SU-DHL-6 (cell line): Measurements from ENCODE around the gene POLR2I.

Experiments used
- H2AFZ ChIP-seq: fragments of 200-600 bp; sonication (generic); 2 replicates; pipeline ENCODE4 v1.6.1; 2014; ENCODE audit warnings: low read depth, mild to moderate bottlenecking, moderate library complexity, mixed read lengths, antibody characterized with exemption, low read length; ENCODE audit not compliant: severe bottlenecking
- H3F3A ChIP-seq: fragments of 200-600 bp; shearing (Covaris generic); 2 replicates; pipeline ENCODE4 v1.6.0; 2016; ENCODE audit warnings: antibody characterized with exemption, mild to moderate bottlenecking; ENCODE audit not compliant: insufficient read depth
- H3K27ac ChIP-seq: fragments of 200-600 bp; sonication (generic); 2 replicates; pipeline ENCODE4 v1.5.1; 2016; ENCODE audit warnings: low read depth, mild to moderate bottlenecking, low read length, moderate library complexity, mixed read lengths
- H3K27me3 ChIP-seq: fragments of 200-600 bp; sonication (generic), shearing (Covaris generic); 2 replicates; pipeline ENCODE4 v1.6.0; 2014; ENCODE audit warnings: mild to moderate bottlenecking, low read length
- H3K36me3 ChIP-seq: fragments of 200-600 bp; sonication (generic); 2 replicates; pipeline ENCODE4 v1.6.1; 2014; ENCODE audit warnings: mild to moderate bottlenecking, low read length, mixed read lengths
- H3K4me2 ChIP-seq: fragments of 300-600, 200-600 bp; shearing (Covaris generic), sonication (generic); 2 replicates; pipeline ENCODE4 v1.6.0; 2014; ENCODE audit warnings: low read length, low read depth, mild to moderate bottlenecking; ENCODE audit not compliant: poor library complexity, severe bottlenecking
- H3K4me3 ChIP-seq: fragments of 200-600 bp; sonication (generic); 2 replicates; pipeline ENCODE4 v1.5.1; 2014; ENCODE audit warnings: antibody characterized with exemption, low read length, mild to moderate bottlenecking, mixed read lengths; ENCODE audit not compliant: insufficient read depth, poor library complexity, severe bottlenecking
- H3K79me2 ChIP-seq: fragments of 200-600 bp; sonication (generic); 2 replicates; pipeline ENCODE4 v1.6.1; 2014; ENCODE audit warnings: mild to moderate bottlenecking, low read length, moderate library complexity; ENCODE audit not compliant: insufficient read depth
- H3K9ac ChIP-seq: fragments of 200-600 bp; sonication (generic); 2 replicates; pipeline ENCODE4 v1.7.0; 2014; ENCODE audit warnings: mild to moderate bottlenecking, low read length
- H3K9me2 ChIP-seq: fragments of 200-600 bp; sonication (generic); replicated peaks from 2 replicates; pipeline ENCODE4 v1.6.1; 2014; ENCODE audit warnings: low read length; ENCODE audit not compliant: insufficient read depth
- H3K9me3 ChIP-seq: fragments of 200-600 bp; sonication (generic); 2 replicates; pipeline ENCODE4 v1.6.1; 2014; ENCODE audit warnings: low read length, mixed read lengths; ENCODE audit not compliant: insufficient read depth
- H4K20me1 ChIP-seq: fragments of 200-600 bp; sonication (generic); 2 replicates; pipeline ENCODE4 v1.6.1; 2014; ENCODE audit warnings: low read depth, mild to moderate bottlenecking, antibody characterized with exemption, low read length, moderate library complexity, mixed read lengths
- EZH2phosphoT487 ChIP-seq: fragments of 200-600 bp; sonication (generic), shearing (Covaris generic); conservative IDR thresholded peaks from 2 replicates; pipeline ENCODE4 v1.6.1; 2018; ENCODE audit warnings: mild to moderate bottlenecking, antibody characterized with exemption, low read length, moderate library complexity, mixed read lengths
- TF ChIP-seq, protein P1 (sequence below): fragments of 200-600 bp; sonication (generic); IDR thresholded peaks from one replicate; pipeline ENCODE4 v1.5.1; 2017; ENCODE audit warnings: antibody characterized with exemption, mild to moderate bottlenecking, low read length, moderate library complexity; ENCODE audit not compliant: insufficient read depth, poor library complexity, severe bottlenecking

The POLR2I gene

DNA sequence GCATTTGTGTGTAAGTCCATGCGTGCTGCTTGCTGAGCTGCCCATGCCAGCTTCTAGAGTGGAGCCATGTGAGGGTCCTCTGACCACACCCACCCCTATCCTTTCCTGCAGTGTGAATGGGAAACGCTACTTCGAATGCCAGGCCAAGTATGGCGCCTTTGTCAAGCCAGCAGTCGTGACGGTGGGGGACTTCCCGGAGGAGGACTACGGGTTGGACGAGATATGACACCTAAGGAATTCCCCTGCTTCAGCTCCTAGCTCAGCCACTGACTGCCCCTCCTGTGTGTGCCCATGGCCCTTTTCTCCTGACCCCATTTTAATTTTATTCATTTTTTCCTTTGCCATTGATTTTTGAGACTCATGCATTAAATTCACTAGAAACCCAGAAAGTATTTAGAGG is 10.9 kb upstream of the POLR2I start:
- Histone ChIP-seq H3K79me2 (no peaks in the 10 kb centered on the region), H3K27ac (no peak overlapping the region)

DNA sequence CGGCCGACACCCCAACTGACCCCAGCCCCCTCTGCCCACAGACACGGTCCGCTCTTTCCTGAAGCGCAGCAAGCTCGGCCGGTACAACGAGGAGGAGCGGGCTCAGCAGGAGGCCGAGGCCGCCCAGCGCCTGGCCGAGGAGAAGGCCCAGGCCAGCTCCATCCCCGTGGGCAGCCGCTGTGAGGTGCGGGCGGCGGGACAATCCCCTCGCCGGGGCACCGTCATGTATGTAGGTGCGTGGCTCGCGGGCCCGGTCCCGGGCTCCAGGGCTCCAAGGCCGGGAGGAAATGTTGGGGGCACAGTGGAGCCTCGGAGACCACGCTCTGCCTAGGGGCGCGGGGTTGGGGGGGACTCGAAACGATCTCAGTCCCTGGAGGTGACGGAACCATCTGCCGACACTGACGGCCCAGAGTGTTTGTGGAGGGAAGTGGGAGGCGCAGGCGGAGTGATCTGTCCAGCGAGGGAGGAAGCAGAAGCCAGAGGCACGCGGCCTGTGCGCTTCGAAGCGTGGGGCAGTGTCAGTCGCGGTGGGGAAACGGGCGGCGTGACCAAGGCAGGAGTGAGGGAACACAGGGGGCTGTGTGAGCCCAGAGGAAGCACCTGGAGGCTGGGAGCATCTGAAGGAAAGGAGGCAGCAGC is 6.9 kb upstream of the POLR2I start:
- no peak overlapping the region for H3K4me2 ChIP-seq
- TF ChIP-seq EZH2phosphoT487 = no peak
- TF ChIP-seq, protein P1, sequence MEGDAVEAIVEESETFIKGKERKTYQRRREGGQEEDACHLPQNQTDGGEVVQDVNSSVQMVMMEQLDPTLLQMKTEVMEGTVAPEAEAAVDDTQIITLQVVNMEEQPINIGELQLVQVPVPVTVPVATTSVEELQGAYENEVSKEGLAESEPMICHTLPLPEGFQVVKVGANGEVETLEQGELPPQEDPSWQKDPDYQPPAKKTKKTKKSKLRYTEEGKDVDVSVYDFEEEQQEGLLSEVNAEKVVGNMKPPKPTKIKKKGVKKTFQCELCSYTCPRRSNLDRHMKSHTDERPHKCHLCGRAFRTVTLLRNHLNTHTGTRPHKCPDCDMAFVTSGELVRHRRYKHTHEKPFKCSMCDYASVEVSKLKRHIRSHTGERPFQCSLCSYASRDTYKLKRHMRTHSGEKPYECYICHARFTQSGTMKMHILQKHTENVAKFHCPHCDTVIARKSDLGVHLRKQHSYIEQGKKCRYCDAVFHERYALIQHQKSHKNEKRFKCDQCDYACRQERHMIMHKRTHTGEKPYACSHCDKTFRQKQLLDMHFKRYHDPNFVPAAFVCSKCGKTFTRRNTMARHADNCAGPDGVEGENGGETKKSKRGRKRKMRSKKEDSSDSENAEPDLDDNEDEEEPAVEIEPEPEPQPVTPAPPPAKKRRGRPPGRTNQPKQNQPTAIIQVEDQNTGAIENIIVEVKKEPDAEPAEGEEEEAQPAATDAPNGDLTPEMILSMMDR = no peak
- H3K9me2 ChIP-seq = no peaks in the 10 kb centered on the region

More for the DNA sequence above, 10.9 kb upstream of the POLR2I start:
- Histone ChIP-seq H4K20me1 (no peaks in the 10 kb centered on the region), H3F3A (peaks cover 4% of the 10 kb centered on the region; the same call in 1 of the 2 replicates), H3K9me2 (no peaks in the 10 kb centered on the region), H3K9me3 (no peaks in the 10 kb centered on the region), H3K36me3 (no peaks in the 10 kb centered on the region), H3K9ac (no peak overlapping the region), H3K4me2 (no peak overlapping the region), H3K27me3 (no peaks in the 10 kb centered on the region), H2AFZ (no peak overlapping the region), H3K4me3 (no peak overlapping the region)
- no peak for TF ChIP-seq EZH2phosphoT487
- TF ChIP-seq, protein P1 = no peak

DNA sequence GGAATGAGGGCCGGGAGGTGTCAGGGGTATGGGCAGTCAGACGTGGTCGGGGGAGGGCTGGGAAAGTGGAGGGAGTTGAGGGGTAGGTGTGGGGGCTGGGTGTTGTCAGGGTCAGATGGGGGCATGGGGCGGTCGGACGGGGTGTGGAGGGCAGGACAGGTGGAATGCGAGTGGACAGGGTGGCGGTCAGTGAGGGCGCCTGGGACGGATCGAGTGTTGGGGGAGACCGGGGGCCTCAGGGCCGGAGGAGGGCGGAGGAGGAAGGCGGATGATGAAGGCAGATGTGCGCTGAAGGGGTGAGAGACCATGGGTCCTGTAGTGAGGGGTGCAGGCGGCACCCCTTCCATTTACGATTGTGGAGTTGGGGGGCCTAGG is 6.3 kb upstream of the POLR2I start:
- Histone ChIP-seq H3K9me2 (no peaks in the 10 kb centered on the region), H3K4me2 (no peak overlapping the region), H3K27me3 (no peaks in the 10 kb centered on the region), H3K9ac (no peak overlapping the region), H3K79me2 (peaks cover 8% of the 10 kb centered on the region), H2AFZ (no peak overlapping the region), H4K20me1 (no peaks in the 10 kb centered on the region), H3K4me3 (no peak overlapping the region), H3K9me3 (no peaks in the 10 kb centered on the region), H3K36me3 (no peaks in the 10 kb centered on the region), H3K27ac (no peak overlapping the region), H3F3A (no peaks in the 10 kb centered on the region)
- no peak for TF ChIP-seq EZH2phosphoT487
- TF ChIP-seq, protein P1 = no peak

More for the DNA sequence above, 6.9 kb upstream of the POLR2I start:
- Histone ChIP-seq H4K20me1 (no peaks in the 10 kb centered on the region), H3K36me3 (no peaks in the 10 kb centered on the region), H3K4me3 (no peak overlapping the region), H3K9me3 (no peaks in the 10 kb centered on the region), H3K9ac (no peak overlapping the region), H3K79me2 (peaks cover 3% of the 10 kb centered on the region; the same call in 1 of the 2 replicates), H3K27ac (no peak overlapping the region), H3F3A (no peaks in the 10 kb centered on the region), H2AFZ (no peak overlapping the region), H3K27me3 (no peaks in the 10 kb centered on the region)
